Measurements from ENCODE around the gene ERCC2.

ERCC2 gene

DNA sequence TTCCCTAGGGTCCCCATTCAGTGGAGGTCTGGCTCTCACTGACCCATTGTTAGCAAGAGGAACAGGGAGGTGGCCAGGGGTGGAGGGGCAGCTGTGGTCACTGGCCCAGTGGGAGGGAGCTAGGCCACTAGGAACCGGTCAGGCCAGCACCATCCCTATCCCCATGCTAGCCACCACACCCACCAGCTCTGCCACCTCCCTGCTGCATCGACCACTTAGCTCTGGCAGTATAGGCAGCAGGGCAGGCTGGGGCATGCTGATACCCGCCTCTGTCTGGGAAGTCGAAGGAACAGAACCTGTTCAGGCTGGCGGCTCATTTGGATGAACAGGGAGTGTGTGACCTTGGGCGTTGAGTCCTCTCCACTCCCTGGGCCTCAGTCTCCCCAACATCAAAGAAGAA lies 29.8 kb upstream of the ERCC2 start:
- no peak for DNase-seq

DNA sequence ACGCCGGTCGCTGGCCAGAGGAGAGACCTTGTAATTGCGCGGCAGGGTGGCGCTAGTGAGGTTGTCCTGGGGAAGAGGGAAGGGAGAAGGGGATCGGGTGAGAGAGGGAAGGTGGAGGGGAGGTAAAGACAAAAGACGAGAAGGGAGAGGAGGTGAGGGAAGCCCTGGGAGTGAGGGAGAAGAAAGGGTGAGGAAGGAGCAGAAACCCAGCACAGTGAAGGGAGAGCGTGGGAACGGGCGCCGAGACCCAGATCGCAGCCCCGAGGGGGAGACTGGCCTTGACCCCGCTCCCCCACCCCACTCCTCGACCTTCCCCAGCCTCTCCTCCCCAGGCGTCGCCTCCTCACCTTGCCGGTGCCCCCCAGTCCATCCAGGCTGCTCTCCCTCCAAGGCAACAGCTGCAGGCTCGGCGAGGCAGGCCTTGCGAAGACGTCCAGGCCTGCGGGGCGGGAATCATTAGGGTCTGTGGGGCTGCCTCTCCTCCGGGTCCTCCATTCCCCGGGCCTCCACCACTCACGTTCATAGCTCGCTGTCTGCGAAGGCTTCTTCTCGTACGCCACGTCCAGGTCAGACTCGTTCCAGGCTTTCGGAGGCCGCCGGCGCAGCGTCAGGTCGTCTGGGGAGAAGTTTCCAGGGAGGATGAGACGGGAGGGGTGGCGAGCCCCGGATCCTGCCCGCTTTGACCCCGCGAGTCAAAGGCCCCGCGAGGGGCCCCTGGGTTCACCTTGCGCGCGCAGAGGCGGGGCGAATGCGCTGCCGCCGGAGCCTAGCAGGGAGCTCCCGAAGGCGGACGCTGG lies 25.6 kb upstream of the ERCC2 start:
- no peak for DNase-seq

DNA sequence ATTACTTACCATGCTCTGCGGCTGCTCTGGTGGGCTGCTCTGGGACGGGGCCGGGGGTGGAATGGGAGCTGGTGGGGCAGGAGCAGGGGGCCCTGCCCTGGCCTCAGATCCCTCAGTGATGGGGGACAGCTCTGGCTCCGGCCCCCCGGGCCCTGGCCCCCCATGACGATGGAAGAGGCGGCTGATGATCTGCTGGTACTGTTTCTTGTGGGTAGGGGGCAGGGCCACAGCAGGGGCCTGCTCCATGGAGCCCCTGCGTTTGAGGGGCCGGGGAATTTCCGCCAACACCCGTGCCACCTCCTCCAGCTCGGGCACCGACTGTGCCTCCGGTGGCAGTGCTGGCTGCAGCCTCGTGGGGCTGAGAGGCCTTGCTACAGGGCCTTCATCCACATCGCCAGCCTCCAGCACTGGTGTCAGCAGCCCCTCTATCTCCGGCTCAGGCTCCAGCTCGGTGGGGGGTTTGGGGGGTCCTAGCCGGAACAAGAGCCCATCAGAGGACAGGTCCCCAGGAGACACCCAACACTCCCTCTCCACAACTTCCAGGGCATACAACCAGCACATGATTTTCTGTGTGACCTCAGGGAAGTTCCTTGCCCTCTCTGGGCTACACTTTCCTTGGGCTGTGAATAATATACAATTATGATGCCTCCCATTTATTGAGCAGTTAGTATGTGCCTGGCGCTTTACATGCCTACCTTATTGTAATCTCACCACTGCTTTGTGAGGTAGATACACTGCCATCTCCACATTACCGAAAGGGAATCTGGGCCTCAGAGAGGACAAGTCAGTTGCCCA lies 21.7 kb upstream of the ERCC2 start:
- no peak for DNase-seq

DNA sequence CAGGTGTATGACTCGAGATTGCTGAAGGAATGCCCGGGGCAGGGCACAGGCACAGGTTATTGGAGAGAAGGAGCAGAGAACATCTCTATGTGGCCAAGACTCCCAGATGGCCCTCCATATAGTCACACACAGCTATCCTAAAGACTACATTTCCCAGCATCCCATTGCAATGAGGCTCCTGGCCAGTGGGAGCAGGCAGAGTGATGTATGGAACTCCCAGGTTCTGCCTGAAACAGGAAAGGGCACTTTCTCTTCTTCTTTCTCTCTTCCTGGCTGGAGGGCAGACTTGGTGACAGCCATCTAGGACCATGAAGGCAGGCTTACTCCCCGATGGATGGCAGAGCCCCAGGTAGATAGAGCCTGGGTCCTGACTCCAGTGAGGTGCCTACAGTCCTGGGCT lies 21.0 kb upstream of the ERCC2 start:
- DNase-seq = no peak

DNA sequence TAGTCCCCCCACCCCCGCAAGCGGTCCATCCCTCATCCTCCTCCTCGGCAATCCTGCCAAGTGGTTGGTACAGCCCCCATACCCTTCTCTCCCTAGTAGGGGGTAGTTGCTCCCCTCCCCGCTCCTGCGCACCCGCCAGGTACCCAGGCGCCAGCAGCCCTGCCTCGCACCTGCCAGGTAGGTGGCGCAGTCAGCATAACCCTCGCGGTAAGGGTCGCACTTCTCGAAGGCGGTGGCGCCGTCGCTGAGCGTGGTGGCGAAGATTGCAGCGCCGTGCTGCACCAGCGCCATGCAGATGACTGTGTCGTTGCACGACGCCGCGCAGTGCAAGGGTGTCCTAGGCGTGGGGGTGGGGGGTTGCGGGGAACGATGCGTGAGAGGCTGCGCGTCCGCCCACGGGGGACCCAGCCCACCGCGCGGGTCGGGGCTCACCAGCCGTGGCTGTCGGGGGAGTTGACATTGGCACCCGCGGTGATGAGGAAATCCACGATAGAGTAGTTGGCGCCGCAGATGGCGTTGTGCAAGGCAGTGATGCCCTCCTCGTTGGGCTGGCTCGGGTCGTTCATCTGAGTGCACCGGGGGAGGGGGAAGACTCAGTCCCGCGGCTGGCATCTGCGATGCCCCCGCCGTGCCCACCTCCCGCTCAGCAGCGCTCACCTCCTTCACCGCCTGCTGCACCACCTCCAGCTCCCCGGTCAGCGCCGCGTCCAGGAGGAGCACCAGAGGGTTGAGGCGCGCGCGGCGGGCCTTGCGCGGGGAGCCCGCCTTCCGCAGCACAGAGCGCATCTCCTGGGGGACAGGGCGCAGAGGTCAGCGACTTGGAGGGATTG lies 15.2 kb upstream of the ERCC2 start:
- DNase-seq = no peak

DNA sequence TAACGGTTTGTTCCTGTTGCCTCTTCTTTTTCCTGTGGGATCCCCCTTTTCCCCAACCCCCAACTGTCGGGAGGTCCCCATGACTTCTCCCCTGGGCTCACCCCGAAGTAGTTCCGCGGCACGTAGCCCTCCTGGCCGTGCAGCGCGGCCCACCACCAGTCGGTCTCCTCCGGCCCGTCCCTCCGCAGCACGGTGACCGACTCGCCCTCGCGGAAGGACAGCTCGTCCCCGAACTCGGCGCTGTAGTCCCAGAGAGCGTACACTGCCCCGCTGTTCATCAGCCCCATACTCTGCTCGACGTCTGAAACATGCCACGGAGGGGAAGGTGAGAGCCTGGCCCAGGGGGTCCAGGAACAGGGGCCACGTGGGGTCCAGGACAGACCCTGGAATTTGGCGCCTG lies 12.1 kb upstream of the ERCC2 start:
- no peak for DNase-seq

DNA sequence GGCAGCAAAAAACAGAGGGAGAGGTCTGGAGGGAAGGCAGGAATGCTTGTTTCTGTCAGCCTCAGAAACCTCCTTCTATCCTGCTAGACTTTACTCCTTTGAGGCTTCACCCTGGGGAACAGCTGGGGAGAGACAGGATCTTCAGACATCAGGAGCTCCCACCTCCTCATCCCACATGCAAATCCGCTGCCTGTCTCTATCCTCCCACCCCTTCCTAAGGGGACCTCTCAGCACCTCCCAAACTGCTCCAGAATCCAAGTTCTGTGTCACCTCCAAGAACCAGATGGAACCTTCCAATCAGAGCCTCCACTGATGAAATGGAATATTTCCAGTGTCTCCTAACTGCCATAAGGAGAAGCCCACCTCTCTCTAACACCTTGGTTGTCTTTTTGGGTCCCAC lies 9.7 kb upstream of the ERCC2 start:
- no peak for DNase-seq

DNA sequence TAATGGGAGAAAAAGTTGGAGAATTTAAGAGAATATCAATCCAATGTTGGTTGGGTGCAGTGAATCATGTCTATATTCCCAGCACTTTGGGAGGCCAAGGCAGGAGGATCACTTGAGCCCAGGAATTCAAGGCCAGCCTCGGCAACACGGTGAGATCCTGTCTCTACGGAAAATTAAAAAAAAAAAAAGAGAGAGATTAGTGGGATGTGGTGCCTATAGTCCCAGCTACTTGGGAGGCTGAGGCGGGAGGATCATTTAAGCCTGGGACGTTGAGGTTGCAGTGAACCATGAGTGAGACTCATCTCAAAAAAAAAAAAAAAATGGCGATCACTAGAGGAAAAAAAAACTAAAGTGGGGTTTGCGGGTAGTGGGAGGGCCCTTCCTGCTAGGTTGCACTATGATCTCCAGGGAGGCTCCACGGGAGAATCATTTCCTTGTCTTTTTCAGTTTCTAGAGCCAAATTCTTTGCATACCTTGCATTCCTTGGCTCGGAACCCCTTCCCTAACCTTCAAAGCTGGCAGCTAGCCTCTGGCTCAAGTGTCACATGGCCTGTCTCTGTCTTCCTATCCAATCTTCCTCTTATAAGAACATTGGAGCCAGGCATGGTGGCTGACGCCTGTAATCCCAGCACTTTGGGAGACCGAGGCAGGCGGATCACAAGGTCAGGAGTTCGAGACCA lies 5.8 kb upstream of the ERCC2 start:
- DNase-seq = peak; percentile 92

DNA sequence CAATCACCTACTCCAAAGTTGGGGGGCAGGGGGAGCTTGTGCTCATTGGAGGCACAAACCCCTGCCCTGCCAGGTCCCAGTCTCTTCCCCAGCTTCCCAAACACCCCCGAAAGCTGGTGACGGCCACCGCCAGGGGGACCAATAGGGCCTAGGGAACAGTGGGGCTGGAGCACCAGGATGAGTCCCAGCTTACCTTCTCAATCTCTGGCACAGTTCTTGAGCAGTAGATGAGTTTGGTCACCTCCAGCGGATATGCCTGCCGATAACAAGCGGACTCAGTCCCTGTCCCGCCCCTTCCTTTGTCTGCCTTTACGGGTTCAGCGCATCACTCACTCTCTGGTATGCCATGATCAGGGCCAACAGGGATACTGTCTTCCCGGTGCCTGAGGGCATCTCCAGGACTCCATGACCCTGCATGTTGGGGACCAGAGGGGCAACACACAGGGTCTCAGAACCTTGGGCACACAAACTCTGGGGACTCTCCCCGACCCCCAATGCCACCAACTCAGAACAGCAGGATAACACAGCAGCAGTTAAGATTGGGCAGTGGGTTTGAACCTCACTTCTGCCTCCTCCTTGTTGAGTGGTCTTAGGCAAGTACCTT lies 1.5 kb downstream of the ERCC2 start:
- DNase-seq = peak; percentile 69

DNA sequence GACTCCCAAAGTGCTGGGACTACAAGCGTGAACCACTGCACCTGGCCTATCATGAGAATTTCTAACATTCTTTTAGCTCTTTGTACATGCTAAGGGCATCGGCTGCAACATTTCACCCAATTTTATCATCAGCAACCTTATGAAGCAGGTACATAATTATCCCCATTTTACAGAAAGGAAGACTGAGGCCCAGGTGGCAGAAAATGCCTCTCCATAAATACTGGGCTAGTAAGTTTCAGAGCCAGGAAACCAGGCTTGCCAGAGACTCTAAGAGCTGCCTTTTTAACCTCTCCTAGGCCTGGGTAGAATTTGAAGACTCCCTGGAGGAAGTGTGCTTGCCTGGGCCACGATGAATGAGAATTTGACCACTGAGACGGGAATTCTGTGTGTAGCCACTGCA lies 2.2 kb downstream of the ERCC2 start:
- no peak for DNase-seq

DNA sequence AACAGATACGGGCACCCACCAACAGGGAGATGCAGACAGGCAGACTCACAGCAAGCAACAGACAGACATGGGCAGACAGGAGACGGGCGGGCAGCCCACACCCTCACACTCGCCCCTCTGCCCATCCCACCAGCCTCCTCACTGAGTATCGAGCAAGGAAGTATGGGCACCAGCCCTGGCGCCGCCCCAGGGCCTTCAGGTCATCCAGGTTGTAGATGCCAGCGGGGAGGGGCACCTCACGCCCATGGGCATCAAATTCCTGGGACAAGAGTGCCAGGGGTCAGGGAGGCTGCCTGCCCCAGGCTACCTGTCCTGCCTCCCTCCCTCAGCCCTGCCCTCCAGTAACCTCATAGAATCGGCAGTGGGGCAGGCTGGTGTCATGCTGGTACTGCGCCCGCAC lies 5.7 kb downstream of the ERCC2 start:
- DNase-seq = no peak

DNA sequence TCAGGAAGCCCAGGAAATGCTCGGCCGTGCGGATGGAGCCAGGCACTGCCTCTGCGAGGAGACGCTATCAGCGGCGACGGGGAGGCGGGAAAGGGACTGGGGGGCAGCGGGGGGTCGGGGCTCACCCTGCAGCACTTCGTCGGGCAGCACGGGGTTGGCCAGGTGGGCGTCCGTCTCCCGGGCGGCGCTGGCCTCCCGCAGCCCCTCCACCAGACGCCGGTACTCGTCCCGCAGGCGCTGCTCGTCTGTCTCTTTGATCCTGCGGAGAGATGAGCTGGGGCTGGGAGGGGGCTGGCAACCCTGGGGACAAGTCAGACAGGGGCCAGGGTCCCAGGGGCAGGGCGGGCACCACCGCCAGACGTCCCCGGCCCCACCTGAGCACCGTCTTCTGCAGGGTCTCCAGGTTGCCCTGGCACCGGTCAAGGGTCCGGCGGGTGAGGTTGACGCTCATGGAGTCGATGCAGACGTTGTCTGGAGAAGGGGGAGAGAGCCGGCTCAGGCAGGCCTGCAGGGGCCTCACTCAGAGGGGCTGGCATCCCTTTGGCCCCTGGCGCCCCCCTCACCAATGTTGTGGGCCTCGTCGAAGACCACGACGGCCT lies 6.4 kb downstream of the ERCC2 start:
- no peak for DNase-seq

DNA sequence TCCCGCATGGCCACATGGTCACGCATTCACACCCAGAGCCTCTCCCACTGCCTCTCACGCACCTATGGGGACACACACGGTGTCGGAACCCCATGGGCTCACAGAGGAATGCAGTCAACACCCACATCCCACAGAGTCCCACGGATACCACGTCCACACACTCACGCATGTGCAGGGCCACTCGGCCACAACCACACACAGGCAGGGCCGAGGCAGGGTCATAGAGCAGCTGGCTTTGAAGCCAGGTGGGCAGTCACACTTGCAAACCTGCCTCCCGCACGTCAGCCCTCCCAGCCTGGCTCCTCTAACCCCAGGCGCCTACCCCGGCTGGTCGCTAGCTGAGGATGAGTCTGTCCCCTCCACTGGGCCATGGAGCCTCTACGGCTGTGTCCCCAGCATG lies 8.1 kb downstream of the ERCC2 start:
- DNase-seq = no peak

DNA sequence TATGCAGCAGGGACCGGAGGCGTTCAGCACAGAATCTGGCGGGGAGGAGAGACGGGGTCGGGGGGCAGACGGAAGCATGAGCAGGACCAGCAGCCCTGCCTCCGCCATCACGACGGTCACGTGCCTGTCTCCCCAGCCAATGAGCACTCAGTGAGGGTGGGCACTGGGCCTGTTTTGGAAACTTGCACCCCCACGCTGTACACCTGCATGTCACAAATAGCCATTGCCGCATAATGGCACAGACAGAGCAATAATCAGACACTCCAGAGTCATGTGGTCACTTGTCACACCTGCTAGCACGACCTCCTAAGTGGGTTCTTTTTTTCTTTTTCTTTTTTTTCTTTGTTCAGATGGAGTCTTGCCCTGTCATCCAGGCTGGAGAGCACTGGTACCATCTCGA lies 8.8 kb downstream of the ERCC2 start:
- DNase-seq = no peak

DNA sequence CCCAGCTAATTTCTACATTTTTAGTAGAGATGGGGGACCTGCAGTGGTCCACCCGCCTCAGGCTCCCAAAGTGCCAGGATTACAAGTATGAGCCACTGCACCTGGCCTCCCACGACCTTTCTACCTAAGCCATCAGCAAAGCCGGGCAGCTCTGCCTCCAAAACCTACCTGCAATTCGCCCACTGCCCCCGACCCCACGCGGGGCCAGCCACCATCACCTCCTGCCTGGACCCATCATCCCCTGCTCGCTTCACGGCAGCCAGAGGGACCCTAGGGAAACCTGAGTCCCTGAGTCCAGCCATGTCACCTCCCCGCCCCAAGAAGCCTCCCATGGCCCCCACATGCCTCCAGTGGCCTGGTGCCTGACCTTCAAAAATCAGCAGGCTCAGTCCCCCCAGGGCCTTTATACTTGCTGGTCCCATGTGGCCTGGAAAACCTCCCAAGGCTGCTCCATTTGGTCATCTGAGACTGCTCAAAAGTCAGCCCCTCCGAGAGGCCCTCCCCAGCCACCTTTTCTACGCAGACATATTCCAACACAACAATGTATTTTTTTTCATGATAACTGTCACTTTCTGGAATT lies 12.1 kb downstream of the ERCC2 start:
- DNase-seq = no peak

DNA sequence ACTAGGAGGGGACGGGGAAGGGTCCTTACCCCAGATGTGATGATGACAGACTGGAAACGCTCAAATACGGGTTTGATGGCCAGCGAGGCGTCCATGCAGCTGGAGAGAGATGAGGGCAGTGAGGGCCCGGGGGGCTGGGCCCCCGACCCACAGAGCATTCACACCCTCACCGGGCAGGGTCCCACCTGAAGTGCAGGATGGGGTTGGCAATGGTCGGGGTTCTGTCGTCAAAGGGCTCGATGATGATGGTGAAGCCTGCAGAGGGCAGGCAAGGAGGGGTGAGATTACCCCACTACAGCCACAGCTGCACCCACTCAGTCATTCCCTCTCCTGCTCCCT lies 13.0 kb downstream of the ERCC2 start:
- DNase-seq = no peak

DNA sequence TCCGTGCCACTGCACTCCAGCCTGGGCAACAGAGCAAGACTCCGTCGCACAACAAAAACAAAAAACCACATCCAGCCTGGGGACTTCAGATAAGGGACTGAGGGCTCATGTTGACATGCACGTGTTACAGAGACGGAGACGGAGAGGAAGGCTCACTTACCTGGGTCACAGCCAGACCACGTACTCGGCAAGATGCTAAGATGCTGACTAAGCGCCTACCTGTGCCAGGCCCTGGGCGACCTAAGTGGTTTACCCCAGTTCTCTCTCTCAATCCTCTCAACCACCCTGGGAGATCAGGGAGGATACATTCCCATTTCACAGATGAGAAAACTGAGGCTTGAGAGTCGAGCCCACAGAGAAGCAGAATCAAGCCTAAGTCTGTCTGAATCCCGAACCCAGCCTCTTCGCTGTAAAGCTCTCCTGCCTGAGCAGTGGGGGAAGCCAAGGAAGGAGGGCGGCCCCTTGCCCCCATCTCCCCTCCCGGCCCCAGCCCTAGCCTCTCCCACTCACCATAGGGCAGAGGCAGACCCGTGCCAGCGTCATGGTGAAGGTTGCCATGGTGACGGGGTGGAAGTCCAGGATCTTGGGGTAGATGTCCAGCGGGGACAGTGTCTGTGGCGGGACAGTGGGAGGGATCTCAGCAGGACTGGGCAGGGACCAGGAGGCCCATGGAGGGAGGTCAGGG lies 13.5 kb downstream of the ERCC2 start:
- no peak for DNase-seq

DNA sequence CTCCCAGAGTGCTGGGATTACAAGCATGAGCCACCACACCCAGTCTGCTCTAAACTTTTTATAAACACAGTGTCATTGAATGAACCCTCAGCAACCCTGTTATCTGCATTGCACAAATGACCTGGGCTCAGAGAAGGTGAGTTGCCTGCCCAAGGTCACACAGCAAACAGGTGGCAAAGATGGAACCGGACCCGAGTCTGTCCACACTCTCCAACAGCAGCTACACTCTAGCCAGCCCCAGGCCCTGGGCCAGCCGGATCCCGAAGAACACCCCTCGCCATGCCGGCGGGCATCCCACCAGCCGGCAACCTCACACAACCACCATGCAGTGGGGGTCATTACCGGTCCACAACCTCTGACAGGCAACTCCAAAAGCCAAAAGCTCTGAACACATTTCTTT lies 14.5 kb downstream of the ERCC2 start:
- no peak for DNase-seq

DNA sequence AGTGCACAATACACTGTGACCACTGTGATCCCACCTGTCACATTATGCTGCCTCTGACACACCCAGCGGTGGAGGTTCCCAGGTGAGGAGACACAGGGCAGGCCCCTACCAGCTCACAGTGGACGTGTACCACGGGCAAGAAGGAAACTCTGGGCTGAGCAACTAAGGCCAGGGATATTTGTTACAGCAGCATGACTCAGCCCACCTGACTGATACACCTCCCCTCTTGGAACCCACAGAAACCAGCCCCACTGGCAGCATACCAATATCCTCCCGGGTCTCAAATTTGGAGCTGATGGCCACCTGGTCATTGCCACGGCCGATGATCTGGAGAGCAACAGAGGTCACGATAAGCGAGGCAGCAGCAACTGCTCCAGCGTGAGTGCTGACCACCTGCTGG lies 15.0 kb downstream of the ERCC2 start:
- no peak for DNase-seq

DNA sequence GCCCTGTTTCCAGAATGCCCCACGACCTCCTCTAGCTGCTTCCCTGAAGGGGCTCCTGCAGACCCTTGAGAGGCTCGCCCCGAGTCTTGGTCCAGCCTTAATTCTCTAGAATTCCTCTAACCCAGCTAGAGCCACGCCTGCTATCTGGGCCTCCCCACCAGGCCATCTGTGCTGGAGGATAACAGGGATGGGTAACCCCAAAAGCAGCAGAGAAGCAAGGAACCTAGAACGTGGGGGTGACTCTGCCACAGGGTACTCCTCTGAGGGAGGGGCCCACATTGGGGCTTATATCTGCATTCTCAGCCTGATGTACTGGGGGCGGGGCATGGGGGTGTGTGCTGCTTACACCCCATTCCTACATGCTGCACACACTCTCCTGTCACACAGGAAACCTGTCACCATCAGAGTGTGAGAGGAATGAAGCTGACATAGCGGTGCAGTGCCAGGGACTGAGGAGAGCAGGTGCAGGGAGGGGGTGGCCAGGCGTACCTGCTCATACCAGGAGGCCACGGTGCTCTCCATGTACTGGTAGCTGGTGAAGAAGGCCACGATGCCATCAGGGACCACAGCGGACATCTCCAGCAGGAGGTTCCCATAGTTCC lies 16.0 kb downstream of the ERCC2 start:
- no peak for DNase-seq

All from islet precursor cell (in vitro differentiated cells).